Naive B cell (primary cell): Measurements from ENCODE around the gene BST1. TPM values are rescaled to one million over a fixed set of nuclear protein-coding genes. Genes with fewer than 3 reads are reported as not detected.
A peak's percentile ranks its signal among the peaks of the same experiment; 100 is the strongest.
"Not testable (repeated sequence)": the region's sequence is repeated elsewhere in the genome, so short reads cannot be mapped to it uniquely, and the experiment has no call there.

Experiments
- ATAC-seq, 2 donors: fragments of 150-1000 bp; cut with Tn5 transposase; 2 replicates each; pipeline ENCODE4 v1.10.0; 2021; ENCODE audit warnings: low read depth in 2 of 2, mild to moderate bottlenecking in 2 of 2, moderate library complexity in 2 of 2
- DNase-seq: peaks from one replicate; pipeline ENCODE4 v3.0.0; 2022
- H3K27ac Mint-ChIP-seq, 6 donors: one replicate each; pipeline ENCODE4 v1.8.0; 2020 to 2022; ENCODE audit warnings: mild to moderate bottlenecking in 6 of 6, mixed read lengths in 6 of 6, moderate library complexity in 5 of 6, inconsistent platforms in 2 of 6
- H3K27me3 Mint-ChIP-seq, 3 donors: one replicate each; pipeline ENCODE4 v1.8.0; 2021 to 2022; ENCODE audit warnings: mixed read lengths in 3 of 3, mild to moderate bottlenecking in 1 of 3
- H3K36me3 Mint-ChIP-seq, 2 donors: one replicate each; pipeline ENCODE4 v1.8.0; 2020 to 2022; ENCODE audit warnings: mixed read lengths in 2 of 2, inconsistent platforms in 1 of 2, mild to moderate bottlenecking in 1 of 2
- H3K4me1 Mint-ChIP-seq, 3 donors: one replicate each; pipeline ENCODE4 v1.8.0; 2020 to 2022; ENCODE audit warnings: mixed read lengths in 3 of 3, inconsistent platforms in 1 of 3, mild to moderate bottlenecking in 1 of 3, moderate library complexity in 1 of 3
- H3K4me3 Mint-ChIP-seq, 8 donors: one replicate each; pipeline ENCODE4 v1.8.0; 2020 to 2022; ENCODE audit warnings: mild to moderate bottlenecking in 8 of 8, mixed read lengths in 8 of 8, moderate library complexity in 8 of 8, inconsistent platforms in 2 of 8
- H3K9me3 Mint-ChIP-seq, 7 donors: one replicate each; pipeline ENCODE4 v1.8.0; 2020 to 2022; ENCODE audit warnings: mixed read lengths in 7 of 7, mild to moderate bottlenecking in 5 of 7, inconsistent platforms in 2 of 7, moderate library complexity in 1 of 7
- polyA plus RNA-seq, 6 donors: library from polyadenylated mRNA; unstranded; fragments of 300-500 nt; fragmentation: Illumina TruSeq; gene quantifications; one replicate each; pipeline ENCODE4 v1.2.3, GENCODE V29; 2021; ENCODE audit warnings: low read depth in 6 of 6

BST1 gene
- polyA plus RNA-seq, 6 donors from 2014 or later: 0.29 to 2.4 (median 0.46) TPM

- no peak for ATAC-seq
- H3K4me1 Mint-ChIP-seq: peaks cover 6 to 7% (median 7%) of the 10 kb centered on the region in 3 donors
- H3K27me3 Mint-ChIP-seq: no peaks in the 10 kb centered on the region
- no peak overlapping the region for H3K4me3 Mint-ChIP-seq
- H3K9me3 Mint-ChIP-seq: peaks cover 0 to 15% (median 5%) of the 10 kb centered on the region in 7 donors
- H3K27ac Mint-ChIP-seq: peak overlapping the region in 1 of 6 donors; percentile 23
- peaks cover 6 to 15% of the 10 kb centered on the region in 2 donors for H3K36me3 Mint-ChIP-seq
- DNase-seq: no peak
Measured at GRCh38 chr4:15749001-15749400, 46.1 kb downstream of the BST1 start.

- Mint-ChIP-seq H3K4me1 (peaks cover 13 to 27% (median 25%) of the 10 kb centered on the region in 3 donors), H3K9me3 (peaks cover 0 to 7% (median 3%) of the 10 kb centered on the region in 7 donors), H3K27ac (no peak overlapping the region), H3K27me3 (no peaks in the 10 kb centered on the region), H3K36me3 (peaks cover 2 to 12% of the 10 kb centered on the region in 2 donors), H3K4me3 (no peak overlapping the region)
- ATAC-seq (no peak), DNase-seq (no peak)
Measured at GRCh38 chr4:15751153-15751552, 48.3 kb downstream of the BST1 start.

GRCh38 chr4:15753081-15753480 lies 50.2 kb downstream of the BST1 start:
- Mint-ChIP-seq H3K9me3 (peaks cover 0 to 4% (median 0%) of the 10 kb centered on the region in 7 donors), H3K27me3 (no peaks in the 10 kb centered on the region), H3K4me1 (peaks cover 23 to 40% (median 37%) of the 10 kb centered on the region in 3 donors), H3K4me3 (no peak overlapping the region), H3K27ac (no peak overlapping the region), H3K36me3 (peaks cover 0 to 7% of the 10 kb centered on the region in 2 donors)
- DNase-seq (no peak), ATAC-seq (no peak)

- Mint-ChIP-seq H3K27me3 (no peaks in the 10 kb centered on the region), H3K27ac (peak overlapping the region in 4 of 6 donors; percentile 37 to 66 (median 51))
- ATAC-seq: no peak
Measured at GRCh38 chr4:15753786-15754185, 50.9 kb downstream of the BST1 start.

GRCh38 chr4:15754323-15754722 lies 51.5 kb downstream of the BST1 start:
- DNase-seq (no peak), ATAC-seq (no peak)
- Mint-ChIP-seq H3K27me3 (no peaks in the 10 kb centered on the region), H3K4me1 (peaks cover 23 to 40% (median 37%) of the 10 kb centered on the region in 3 donors), H3K36me3 (peaks cover 0 to 7% of the 10 kb centered on the region in 2 donors), H3K4me3 (no peak overlapping the region), H3K27ac (peak overlapping the region in 2 of 6 donors; percentile 38 to 44), H3K9me3 (peaks cover 0 to 4% (median 0%) of the 10 kb centered on the region in 7 donors)

More at GRCh38 chr4:15753786-15754185, 50.9 kb downstream of the BST1 start:
- H3K4me3 Mint-ChIP-seq: peak overlapping the region in 2 of 8 donors; percentile 26 to 49
- H3K36me3 Mint-ChIP-seq: peaks cover 0 to 7% of the 10 kb centered on the region in 2 donors
- peaks cover 0 to 4% (median 0%) of the 10 kb centered on the region in 7 donors for H3K9me3 Mint-ChIP-seq
- DNase-seq: no peak
- H3K4me1 Mint-ChIP-seq: peaks cover 23 to 40% (median 37%) of the 10 kb centered on the region in 3 donors

- Mint-ChIP-seq H3K9me3 (peaks cover 0 to 4% (median 0%) of the 10 kb centered on the region in 7 donors), H3K36me3 (peaks cover 0 to 7% of the 10 kb centered on the region in 2 donors), H3K27me3 (no peaks in the 10 kb centered on the region), H3K4me1 (peaks cover 23 to 44% (median 37%) of the 10 kb centered on the region in 3 donors), H3K27ac (peak overlapping the region in 2 of 6 donors; percentile 24 to 69), H3K4me3 (peak overlapping the region; percentile 22 to 74 (median 59))
- DNase-seq: no peak
- ATAC-seq: no peak
Measured at GRCh38 chr4:15755321-15756155, 52.7 kb downstream of the BST1 start.

GRCh38 chr4:15756361-15756861 lies 53.5 kb downstream of the BST1 start:
- Mint-ChIP-seq H3K9me3 (no peaks in the 10 kb centered on the region), H3K27me3 (no peaks in the 10 kb centered on the region), H3K4me1 (peaks cover 23 to 44% (median 37%) of the 10 kb centered on the region in 3 donors), H3K4me3 (peak overlapping the region; percentile 22 to 74 (median 59)), H3K36me3 (no peaks in the 10 kb centered on the region), H3K27ac (peak overlapping the region in 5 of 6 donors; percentile 21 to 90 (median 45))
- ATAC-seq (peak; percentile 89 to 91), DNase-seq (peak; percentile 49)

- Mint-ChIP-seq H3K4me1 (peaks cover 23 to 44% (median 37%) of the 10 kb centered on the region in 3 donors), H3K4me3 (peak overlapping the region in 6 of 8 donors; percentile 5 to 74 (median 58)), H3K9me3 (no peaks in the 10 kb centered on the region), H3K27me3 (no peaks in the 10 kb centered on the region), H3K27ac (peak overlapping the region in 1 of 6 donors; percentile 90), H3K36me3 (no peaks in the 10 kb centered on the region)
- DNase-seq (no peak), ATAC-seq (no peak)
Measured at GRCh38 chr4:15757054-15757453, 54.2 kb downstream of the BST1 start.

GRCh38 chr4:15758294-15758693 lies 55.4 kb downstream of the BST1 start:
- H3K36me3 Mint-ChIP-seq: no peaks in the 10 kb centered on the region
- ATAC-seq (no peak), DNase-seq (no peak)
- no peak overlapping the region for H3K4me3 Mint-ChIP-seq
- H3K9me3 Mint-ChIP-seq: no peaks in the 10 kb centered on the region
- no peaks in the 10 kb centered on the region for H3K27me3 Mint-ChIP-seq
- peaks cover 27 to 44% (median 37%) of the 10 kb centered on the region in 3 donors for H3K4me1 Mint-ChIP-seq
- no peak overlapping the region for H3K27ac Mint-ChIP-seq

- not testable (repeated sequence) for H3K4me3 Mint-ChIP-seq
Measured at GRCh38 chr4:15762460-15762859, 59.6 kb downstream of the BST1 start.

GRCh38 chr4:15765391-15765790 lies 62.5 kb downstream of the BST1 start:
- H3K27ac Mint-ChIP-seq: peak overlapping the region in 4 of 6 donors; percentile 5 to 32 (median 14)
- H3K27me3 Mint-ChIP-seq: no peaks in the 10 kb centered on the region
- peaks cover 16 to 23% (median 20%) of the 10 kb centered on the region in 3 donors for H3K4me1 Mint-ChIP-seq
- H3K4me3 Mint-ChIP-seq: peak overlapping the region in 1 of 8 donors; percentile 16
- H3K36me3 Mint-ChIP-seq: no peaks in the 10 kb centered on the region
- ATAC-seq (no peak), DNase-seq (no peak)
- H3K9me3 Mint-ChIP-seq: peaks cover 0 to 4% (median 0%) of the 10 kb centered on the region in 7 donors

More at GRCh38 chr4:15762460-15762859, 59.6 kb downstream of the BST1 start:
- not testable (repeated sequence) for H3K27me3 Mint-ChIP-seq, H3K27ac Mint-ChIP-seq, H3K36me3 Mint-ChIP-seq, ATAC-seq, DNase-seq, H3K9me3 Mint-ChIP-seq
- peaks cover 16 to 24% (median 23%) of the 10 kb centered on the region in 3 donors for H3K4me1 Mint-ChIP-seq

GRCh38 chr4:15765910-15766697 lies 63.2 kb downstream of the BST1 start:
- Mint-ChIP-seq H3K27ac (peak overlapping the region in 4 of 6 donors; percentile 0 to 61 (median 8)), H3K4me1 (peaks cover 20 to 23% (median 20%) of the 10 kb centered on the region in 3 donors)
- no peak for DNase-seq

GRCh38 chr4:15766821-15767220 lies 64.0 kb downstream of the BST1 start:
- no peak for DNase-seq
- no peaks in the 10 kb centered on the region for H3K27me3 Mint-ChIP-seq
- H3K36me3 Mint-ChIP-seq: no peaks in the 10 kb centered on the region
- H3K4me1 Mint-ChIP-seq: peaks cover 20 to 23% (median 22%) of the 10 kb centered on the region in 3 donors
- peaks cover 0 to 4% (median 0%) of the 10 kb centered on the region in 7 donors for H3K9me3 Mint-ChIP-seq
- no peak for ATAC-seq
- peak overlapping the region in 3 of 6 donors; percentile 23 to 67 (median 52) for H3K27ac Mint-ChIP-seq
- no peak overlapping the region for H3K4me3 Mint-ChIP-seq

More at GRCh38 chr4:15765910-15766697, 63.2 kb downstream of the BST1 start:
- Mint-ChIP-seq H3K27me3 (no peaks in the 10 kb centered on the region), H3K4me3 (peak overlapping the region in 5 of 8 donors; percentile 38 to 62 (median 52)), H3K9me3 (peaks cover 0 to 4% (median 0%) of the 10 kb centered on the region in 7 donors), H3K36me3 (no peaks in the 10 kb centered on the region)
- ATAC-seq: peak; percentile 25 to 48
